ENCODE data around the gene THYN1.
A peak's percentile ranks its signal among the peaks of the same experiment; 100 is the strongest.
"Not testable (repeated sequence)": the region's sequence is repeated elsewhere in the genome, so short reads cannot be mapped to it uniquely, and the experiment has no call there.

THYN1 gene

GRCh38 chr11:134253188-134253993 is at the start of gene THYN1, which contains the start of gene ACAD8:
Gene THYN1, minus strand, starts transcription at chr11:134253352. Its CDS starts 470 bp downstream, at chr11:134252882.
Gene ACAD8, plus strand, starts transcription at chr11:134253568. Its CDS starts 33 bp downstream, at chr11:134253601.
- DNase-seq (ENCODE audit: low spot score), result peak; percentile 96

DNA sequence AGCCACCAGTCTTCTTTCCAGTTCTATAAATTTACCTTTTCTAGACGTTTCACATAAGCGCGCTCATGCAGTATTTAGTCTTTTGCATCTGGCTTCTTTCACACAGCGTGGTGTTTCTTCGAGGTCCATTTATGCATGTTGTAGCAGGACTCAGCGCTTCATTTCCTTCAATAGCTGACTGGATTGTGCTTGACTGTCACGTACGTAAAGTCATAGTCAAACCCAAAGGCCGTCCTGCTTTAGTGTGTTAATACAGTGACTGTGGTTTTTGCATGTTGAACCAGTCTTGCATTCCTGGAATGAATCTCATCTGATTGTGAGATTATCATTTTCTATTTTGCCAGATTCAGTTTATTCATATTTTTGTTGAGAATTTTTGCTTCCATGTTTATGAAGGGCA is 41.5 kb upstream of the THYN1 start:
- no peak for DNase-seq (ENCODE audit: low spot score)

- DNase-seq (ENCODE audit: low spot score), result no peak
Observed at GRCh38 chr11:134293119-134294113, 40.3 kb upstream of the THYN1 start.

DNA sequence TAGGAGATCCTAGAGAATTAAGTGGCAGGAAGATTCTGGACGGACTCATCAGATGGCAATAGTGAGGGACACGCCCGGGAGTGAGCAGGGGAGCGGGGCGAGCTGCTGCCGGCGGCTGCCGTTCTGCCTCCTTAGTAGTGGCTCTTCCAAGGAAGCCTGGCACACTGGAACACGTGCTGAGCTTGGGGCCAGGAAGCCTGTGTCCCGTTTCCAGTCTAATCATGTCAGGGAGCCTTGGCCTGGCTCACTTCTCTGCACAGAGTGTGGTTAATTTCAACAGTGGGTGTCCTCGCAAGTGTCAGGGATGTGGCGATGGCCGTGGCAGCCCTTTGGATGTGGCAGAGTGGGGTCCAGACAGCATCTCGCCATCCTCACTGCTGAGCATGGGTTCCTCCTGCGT is 39.5 kb upstream of the THYN1 start:
- DNase-seq (ENCODE audit: low spot score), result no peak

GRCh38 chr11:134291196-134291595 is 38.0 kb upstream of the THYN1 start:
- DNase-seq (ENCODE audit: low spot score), result no peak

DNA sequence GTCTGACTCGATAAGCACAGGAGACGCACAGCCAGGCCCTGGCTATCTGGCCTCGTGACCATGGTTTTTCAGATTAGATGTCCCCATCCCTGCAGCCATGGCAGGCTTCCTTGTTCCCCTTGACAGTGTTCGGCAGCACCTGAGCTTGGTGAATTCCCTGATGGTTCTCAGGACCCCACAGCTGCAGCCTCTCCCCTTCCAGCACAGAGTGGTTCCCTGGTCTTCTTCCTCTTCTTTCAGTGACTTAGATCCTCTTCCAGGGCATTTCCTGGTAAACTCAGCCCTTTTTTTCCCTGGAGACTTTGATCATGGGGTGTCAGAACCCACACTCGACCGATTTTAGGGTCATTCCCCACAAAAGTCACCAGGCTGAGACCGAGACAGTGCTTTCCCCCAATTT is 37.5 kb upstream of the THYN1 start:
- no peak for DNase-seq (ENCODE audit: low spot score)

- DNase-seq (ENCODE audit: low spot score), result no peak
Observed at GRCh38 chr11:134289789-134290188, 36.6 kb upstream of the THYN1 start.

DNA sequence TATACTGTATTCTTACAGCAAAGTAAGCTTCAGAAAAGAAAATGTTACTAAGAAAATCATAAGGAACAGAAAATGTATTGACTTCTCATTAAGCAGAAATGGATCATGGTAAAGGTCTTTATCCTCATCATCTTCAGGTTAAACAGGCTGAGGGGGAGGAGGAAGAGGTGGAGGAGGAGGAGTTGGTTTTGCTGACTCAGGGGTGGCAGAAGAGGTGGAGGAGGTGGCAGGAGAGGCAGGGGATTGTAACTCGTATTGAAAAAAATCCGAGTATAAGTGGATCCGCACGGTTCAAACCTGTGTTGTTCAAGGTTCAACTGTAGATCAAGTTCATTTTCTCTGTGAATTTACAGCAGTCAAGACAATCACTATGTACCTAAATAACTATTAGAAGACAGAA is 36.0 kb upstream of the THYN1 start:
- DNase-seq (ENCODE audit: low spot score), result no peak

DNA sequence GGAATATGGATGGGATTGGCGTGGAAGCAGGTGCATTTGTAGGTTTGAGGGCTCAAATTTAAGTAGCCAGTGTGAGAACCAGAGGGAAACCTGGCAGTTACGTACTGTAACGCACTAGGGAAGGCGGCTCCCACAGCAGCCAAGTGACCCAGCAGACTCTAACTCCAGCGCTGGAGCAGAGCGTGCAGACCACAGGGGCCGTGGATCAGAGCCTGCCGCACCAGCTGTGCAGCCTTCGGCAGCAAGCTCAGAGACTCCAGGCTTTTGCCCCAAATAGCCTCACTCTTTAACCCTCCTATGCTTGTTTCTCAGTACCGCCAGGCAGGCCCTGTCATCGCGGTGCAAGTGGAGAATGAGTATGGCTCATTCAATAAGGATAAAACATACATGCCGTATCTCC is 35.3 kb upstream of the THYN1 start:
- no peak for DNase-seq (ENCODE audit: low spot score)

GRCh38 chr11:134287561-134287960 is 34.4 kb upstream of the THYN1 start:
- no peak for DNase-seq (ENCODE audit: low spot score)

- DNase-seq (ENCODE audit: low spot score), result not testable (repeated sequence)
Observed at GRCh38 chr11:134284349-134284748, 31.2 kb upstream of the THYN1 start.

- DNase-seq (ENCODE audit: low spot score), result no peak
Observed at GRCh38 chr11:134283461-134284230, 30.5 kb upstream of the THYN1 start.

- no peak for DNase-seq (ENCODE audit: low spot score)
Observed at GRCh38 chr11:134282121-134283045, 29.2 kb upstream of the THYN1 start.

GRCh38 chr11:134281635-134282034 is 28.5 kb upstream of the THYN1 start:
- not testable (repeated sequence) for DNase-seq (ENCODE audit: low spot score)

DNA sequence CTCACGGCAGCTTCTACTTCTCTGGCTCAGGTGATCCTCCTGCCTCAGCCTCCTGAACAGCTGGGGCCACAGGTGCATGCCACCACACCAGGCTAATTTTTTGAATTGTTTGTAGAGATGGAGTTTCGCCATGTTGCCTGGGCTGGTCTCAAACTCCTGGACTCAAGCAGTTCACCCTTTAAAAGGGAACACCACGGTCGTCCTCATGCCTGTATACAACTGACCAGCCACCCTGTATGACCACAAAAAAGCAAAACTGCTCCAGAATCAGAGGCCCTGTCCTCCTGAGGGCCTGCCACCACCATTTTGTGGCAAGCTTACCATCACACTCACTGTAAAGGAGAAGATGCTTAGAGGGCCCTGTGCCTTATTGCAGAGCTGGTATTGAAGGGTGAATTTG is 25.2 kb upstream of the THYN1 start:
- DNase-seq (ENCODE audit: low spot score), result no peak

GRCh38 chr11:134277183-134278001 is 24.2 kb upstream of the THYN1 start:
- no peak for DNase-seq (ENCODE audit: low spot score)

- DNase-seq (ENCODE audit: low spot score), result no peak
Observed at GRCh38 chr11:134276396-134277182, 23.4 kb upstream of the THYN1 start.

DNA sequence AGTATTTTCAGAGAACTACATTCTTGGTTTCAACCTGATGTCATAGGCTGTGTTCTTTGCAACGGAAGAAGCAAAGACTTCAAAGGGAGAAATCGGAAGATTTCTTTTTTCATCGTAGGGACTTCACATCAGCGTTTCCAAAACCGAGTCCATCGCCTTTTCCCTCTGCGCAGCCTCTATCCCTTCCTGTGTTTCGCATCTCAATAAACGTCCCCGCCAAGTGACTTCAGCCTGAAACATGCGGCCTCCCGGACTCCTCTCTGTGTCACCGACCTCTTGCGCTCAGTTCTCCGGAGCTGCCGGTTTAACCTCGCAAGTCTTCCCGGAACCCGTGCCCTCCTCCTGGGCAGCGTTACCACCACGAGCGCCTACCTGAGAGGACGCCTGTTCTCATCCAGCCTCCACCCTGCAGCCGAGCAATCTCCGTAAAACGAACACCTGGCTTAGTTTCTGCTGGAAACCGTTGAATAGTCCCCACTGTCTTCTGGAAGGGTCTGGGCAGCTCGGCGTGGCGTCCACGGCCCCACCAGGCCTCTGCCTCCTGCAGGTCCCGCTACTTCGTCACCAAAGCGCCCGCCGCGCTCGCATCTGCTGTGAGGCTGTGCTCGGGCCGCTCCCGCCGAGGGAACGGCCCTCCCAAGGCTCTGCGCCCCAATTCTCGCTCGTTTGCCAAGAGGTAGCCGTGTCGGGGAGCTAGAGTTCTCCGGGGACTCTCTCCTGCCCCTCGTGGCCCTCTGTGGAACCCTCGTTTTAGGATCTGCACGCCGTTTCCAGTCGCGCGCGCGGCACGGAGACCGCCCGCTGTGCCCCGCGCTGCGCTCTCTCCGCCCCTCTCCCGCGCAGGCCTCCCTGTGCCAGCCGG is 22.6 kb upstream of the THYN1 start, which contains the start of gene GLB1L3:
TSS of gene GLB1L3 (plus strand) at position 846 of the 862 bp plus-strand sequence. CDS start 362 bp downstream, outside the sequence.
- DNase-seq (ENCODE audit: low spot score), result no peak

Measured in COLO829 (cell line).